Sigmoid colon (tissue), 7 donors: ENCODE data around the gene ACVR2B. TPM values are rescaled to one million over a fixed set of nuclear protein-coding genes. Genes with fewer than 3 reads are reported as not detected.

Experiments used
- DNase-seq: peaks from one replicate; pipeline ENCODE4 v3.0.0-alpha.2; 2019
- H3K27ac ChIP-seq, 4 donors: fragments of 200-600 bp; sonication (generic); one replicate each; pipeline ENCODE4 v1.5.1; 2016 to 2019; ENCODE audit warnings: mild to moderate bottlenecking in 1 of 4
- H3K27me3 ChIP-seq, 3 donors: fragments of 200-600 bp; sonication (generic); one replicate each; pipeline ENCODE4 v1.5.1; 2019; ENCODE audit warnings: mild to moderate bottlenecking in 1 of 3
- H3K36me3 ChIP-seq, 4 donors: fragments of 200-600 bp; sonication (generic); one replicate each; pipeline ENCODE4 v1.5.1; 2016 to 2019
- H3K4me1 ChIP-seq, 4 donors: fragments of 200-600 bp; sonication (generic); one replicate each; pipeline ENCODE4 v1.5.1; 2017 to 2019
- H3K4me3 ChIP-seq, 4 donors: fragments of 200-600 bp; sonication (generic); one replicate each; pipeline ENCODE4 v1.5.1; 2017 to 2019; ENCODE audit warnings: mild to moderate bottlenecking in 2 of 4, moderate library complexity in 1 of 4
- H3K9me3 ChIP-seq, 4 donors: fragments of 200-600 bp in 3 of 4; sonication (generic) in 3 of 4; one replicate each; pipeline versions ENCODE4 v1.5.1 to v1.6.1; 2013 to 2019
- EP300 ChIP-seq, 4 donors: sonication (generic); formaldehyde crosslinking; IDR thresholded peaks; one replicate each; pipeline ENCODE4 v1.6.1; 2017; ENCODE audit warnings: antibody characterized with exemption in 4 of 4
- POLR2A ChIP-seq, 2 donors: fragments of 450-650 bp; IDR thresholded peaks; one replicate each; pipeline ENCODE4 v1.6.1; 2016; ENCODE audit warnings: antibody characterized with exemption in 2 of 2, mild to moderate bottlenecking in 2 of 2, moderate library complexity in 2 of 2
- POLR2AphosphoS5 ChIP-seq, 4 donors: sonication (generic); formaldehyde crosslinking; IDR thresholded peaks; one replicate each; pipeline ENCODE4 v1.6.1; 2017; ENCODE audit warnings: antibody characterized with exemption in 4 of 4
- WGBS, 2 donors: extraction: QIAGEN DNeasy Blood & Tissue Kit; methylation state at CpG; one replicate each; pipeline ENCODE4 v1.1.7; 2013; 5-methylcytosine and 5-hydroxymethylcytosine counted together
- intact Hi-C: fragments of 100-400 bp; cut with DNase I; formaldehyde crosslinking; loops from one replicate; pipeline ENCODE4 v1.15.1; 2023
- polyA plus RNA-seq, 3 donors: library from polyadenylated mRNA; stranded (reverse); fragments of 200-250 nt; gene quantifications; one replicate each; pipeline ENCODE4 v1.2.3, GENCODE V29; 2013
- total RNA-seq, 4 donors: library from RNA; depleted of rRNA; stranded (reverse); fragments of >200 nt; gene quantifications; one replicate each; pipeline ENCODE4 v1.1.0, GENCODE V29; 2016
- TF ChIP-seq, protein P1 (sequence below), 4 experiments: fragments of 450-650 bp in 3 of 4; fragments of 200-600 bp in 1 of 4; IDR thresholded peaks; one replicate each; pipeline ENCODE4 v1.5.1; 2016 to 2019; ENCODE audit warnings: antibody characterized with exemption in 4 of 4, mild to moderate bottlenecking in 3 of 4, moderate library complexity in 2 of 4
- donor health status: healthy with polysubstance abuse.
- donor health status: Bipolar disorder and iron deficiency.
- donor health status: healthy.

ACVR2B gene
- total and polyA plus RNA-seq, 7 donors = 0.46 to 9.1 (median 4.8) TPM

DNA sequence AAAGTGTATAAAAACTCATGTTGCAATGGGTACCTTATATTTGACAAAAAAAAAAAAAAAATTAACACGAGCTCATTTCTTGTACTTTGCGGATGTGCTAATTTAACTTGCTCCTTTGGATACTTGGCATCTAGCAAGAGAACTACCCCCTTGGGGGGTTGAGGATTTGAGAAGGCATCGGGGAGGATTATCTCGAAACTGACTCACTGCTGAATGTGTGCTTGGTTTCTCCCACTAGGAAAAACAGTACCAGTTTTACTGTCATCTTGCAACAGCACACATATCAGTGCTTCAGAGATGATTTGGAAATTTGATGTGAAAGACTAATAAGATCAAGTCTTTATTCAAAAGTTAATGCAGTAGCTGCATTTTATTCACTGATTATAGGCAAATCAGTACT, 43.3 kb downstream of the ACVR2B start:
- Histone ChIP-seq H3K4me1 (peaks cover 0 to 45% (median 18%) of the 10 kb centered on the region in 4 donors), H3K36me3 (peaks cover 0 to 3% (median 0%) of the 10 kb centered on the region in 4 donors), H3K27me3 (no peaks in the 10 kb centered on the region), H3K27ac (peak overlapping the region in 2 of 4 donors; percentile 83 to 88), H3K9me3 (no peaks in the 10 kb centered on the region), H3K4me3 (peak overlapping the region in 3 of 4 donors; percentile 73 to 79 (median 77))
- TF ChIP-seq EP300 (IDR thresholded peaks at IDR 0.05) (no peak), POLR2A (IDR thresholded peaks at IDR 0.05) (no peak), POLR2AphosphoS5 (IDR thresholded peaks at IDR 0.05) (no peak)
- TF ChIP-seq, protein P1, sequence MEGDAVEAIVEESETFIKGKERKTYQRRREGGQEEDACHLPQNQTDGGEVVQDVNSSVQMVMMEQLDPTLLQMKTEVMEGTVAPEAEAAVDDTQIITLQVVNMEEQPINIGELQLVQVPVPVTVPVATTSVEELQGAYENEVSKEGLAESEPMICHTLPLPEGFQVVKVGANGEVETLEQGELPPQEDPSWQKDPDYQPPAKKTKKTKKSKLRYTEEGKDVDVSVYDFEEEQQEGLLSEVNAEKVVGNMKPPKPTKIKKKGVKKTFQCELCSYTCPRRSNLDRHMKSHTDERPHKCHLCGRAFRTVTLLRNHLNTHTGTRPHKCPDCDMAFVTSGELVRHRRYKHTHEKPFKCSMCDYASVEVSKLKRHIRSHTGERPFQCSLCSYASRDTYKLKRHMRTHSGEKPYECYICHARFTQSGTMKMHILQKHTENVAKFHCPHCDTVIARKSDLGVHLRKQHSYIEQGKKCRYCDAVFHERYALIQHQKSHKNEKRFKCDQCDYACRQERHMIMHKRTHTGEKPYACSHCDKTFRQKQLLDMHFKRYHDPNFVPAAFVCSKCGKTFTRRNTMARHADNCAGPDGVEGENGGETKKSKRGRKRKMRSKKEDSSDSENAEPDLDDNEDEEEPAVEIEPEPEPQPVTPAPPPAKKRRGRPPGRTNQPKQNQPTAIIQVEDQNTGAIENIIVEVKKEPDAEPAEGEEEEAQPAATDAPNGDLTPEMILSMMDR (IDR thresholded peaks at IDR 0.05) = no peak
- 61 to 74% methylated on average over 4 of the region's 4 CpGs for WGBS, 2 donors
- intact Hi-C loops = loop anchor here (2.0 to 10.0 kb wide), 2 partner anchors 42 to 158 kb away; no protein-coding TSS in a partner anchor
- DNase-seq = no peak

DNA sequence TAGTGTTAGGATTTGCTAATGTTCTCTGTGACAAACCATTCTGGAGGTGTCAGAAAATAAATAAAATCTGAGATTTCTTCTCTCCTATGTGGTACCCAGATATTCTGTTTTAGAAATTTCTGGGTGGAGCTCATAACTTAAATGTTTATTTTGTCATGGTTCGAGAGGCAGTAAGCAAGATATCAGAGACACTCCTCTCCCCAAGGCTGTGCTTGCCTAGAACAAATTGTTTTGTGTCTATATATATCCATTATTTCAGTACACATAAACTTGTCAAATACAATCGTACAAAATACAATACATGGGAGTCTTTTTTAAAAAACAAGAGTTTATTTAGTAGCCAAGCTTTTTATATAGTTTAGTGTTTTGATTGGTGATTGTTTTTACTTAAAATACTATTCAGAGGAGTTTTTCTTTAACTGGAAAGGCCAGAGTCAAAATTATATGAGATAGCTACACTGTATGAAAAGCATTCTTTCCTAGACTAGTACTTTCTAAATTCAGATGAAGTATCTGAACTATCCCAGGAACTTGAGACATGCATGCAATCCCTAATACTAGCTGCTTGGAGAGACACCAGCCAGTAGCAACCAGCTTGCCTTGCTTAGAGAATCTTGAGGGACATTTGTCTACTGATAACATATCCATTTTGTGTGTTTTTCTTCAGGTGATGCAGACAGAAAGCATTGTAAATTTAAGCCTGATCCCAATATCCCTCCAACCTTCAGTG, 47.2 kb downstream of the ACVR2B start:
- peak overlapping the region in 3 of 4 donors; percentile 40 to 54 (median 44) for H3K27ac ChIP-seq
- WGBS, 2 donors = 78 to 83% methylated on average over 2 of the region's 2 CpGs

DNA sequence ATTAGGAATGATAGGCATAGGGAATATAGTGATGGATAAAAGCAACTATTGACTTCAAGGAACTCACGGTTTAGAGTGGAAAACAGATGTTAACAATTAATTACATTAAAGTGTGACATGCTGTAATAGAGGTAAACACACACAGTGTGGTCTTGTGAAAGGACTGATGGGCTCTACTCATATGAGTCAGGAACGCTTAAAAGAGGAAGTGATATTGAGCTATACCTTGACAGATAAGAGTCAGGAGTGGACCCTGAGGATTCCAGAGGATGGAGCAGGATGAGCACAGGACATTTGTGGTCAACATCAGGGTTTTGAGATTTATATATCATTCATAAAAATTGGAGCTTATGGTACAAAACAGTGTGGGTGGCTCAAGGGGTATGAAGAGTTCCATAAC, 53.4 kb downstream of the ACVR2B start:
- H3K4me1 ChIP-seq = no peaks in the 10 kb centered on the region
- H3K27ac ChIP-seq = no peak overlapping the region
- intact Hi-C loops = no loop called here
- TF ChIP-seq POLR2A (IDR thresholded peaks at IDR 0.05) = no peak
- TF ChIP-seq, protein P1 (IDR thresholded peaks at IDR 0.05) = no peak
- TF ChIP-seq EP300 (IDR thresholded peaks at IDR 0.05) = no peak
- TF ChIP-seq POLR2AphosphoS5 (IDR thresholded peaks at IDR 0.05) = no peak
- peaks cover 0 to 90% (median 23%) of the 10 kb centered on the region in 4 donors for H3K36me3 ChIP-seq
- no peaks in the 10 kb centered on the region for H3K27me3 ChIP-seq
- no peak for DNase-seq
- H3K4me3 ChIP-seq = no peak overlapping the region
- H3K9me3 ChIP-seq = no peaks in the 10 kb centered on the region
- WGBS, 2 donors = 78 to 84% methylated on average over 2 of the region's 2 CpGs

More for the DNA sequence above, 47.2 kb downstream of the ACVR2B start:
- no peak for DNase-seq
- TF ChIP-seq POLR2AphosphoS5 (IDR thresholded peaks at IDR 0.05) = no peak
- TF ChIP-seq EP300 (IDR thresholded peaks at IDR 0.05) = no peak
- no peak for TF ChIP-seq POLR2A (IDR thresholded peaks at IDR 0.05)
- TF ChIP-seq, protein P1 (IDR thresholded peaks at IDR 0.05) = no peak
- intact Hi-C loops = no loop called here
- no peaks in the 10 kb centered on the region for H3K9me3 ChIP-seq
- no peaks in the 10 kb centered on the region for H3K27me3 ChIP-seq
- no peak overlapping the region for H3K4me3 ChIP-seq
- peaks cover 0 to 35% (median 8%) of the 10 kb centered on the region in 4 donors for H3K36me3 ChIP-seq
- H3K4me1 ChIP-seq = peaks cover 0 to 45% (median 15%) of the 10 kb centered on the region in 4 donors

DNA sequence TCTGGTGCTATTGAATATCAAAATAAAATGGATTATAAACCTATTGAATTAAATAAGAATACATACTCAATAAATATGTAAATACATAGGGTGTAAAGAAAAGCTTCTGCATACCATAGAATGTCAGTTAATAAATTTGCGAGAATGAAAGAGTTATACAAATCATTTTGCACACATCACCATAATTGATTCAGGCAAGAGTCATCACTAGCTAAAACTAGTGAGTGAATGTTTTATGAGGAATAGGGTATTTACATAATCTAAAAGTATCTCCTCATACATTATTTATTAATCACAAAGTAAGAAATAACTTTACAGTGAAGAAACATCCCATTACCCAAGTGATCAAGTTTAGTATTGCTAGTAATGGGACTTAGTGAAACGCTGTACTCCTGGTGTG, 56.0 kb downstream of the ACVR2B start:
- peaks cover 0 to 86% (median 22%) of the 10 kb centered on the region in 4 donors for H3K36me3 ChIP-seq
- intact Hi-C loops = no loop called here
- H3K4me3 ChIP-seq = no peak overlapping the region
- TF ChIP-seq POLR2AphosphoS5 (IDR thresholded peaks at IDR 0.05) = no peak
- TF ChIP-seq EP300 (IDR thresholded peaks at IDR 0.05) = no peak
- TF ChIP-seq, protein P1 (IDR thresholded peaks at IDR 0.05) = no peak
- no peak for TF ChIP-seq POLR2A (IDR thresholded peaks at IDR 0.05)
- DNase-seq = no peak
- H3K27ac ChIP-seq = no peak overlapping the region
- 96% methylated on average over 2 of the region's 2 CpGs for WGBS, 2 donors
- H3K9me3 ChIP-seq = no peaks in the 10 kb centered on the region
- H3K27me3 ChIP-seq = no peaks in the 10 kb centered on the region
- no peaks in the 10 kb centered on the region for H3K4me1 ChIP-seq
